SJCRH30 (cell line): ENCODE measurements around the gene TIGD1. TPM values are rescaled to one million over a fixed set of nuclear protein-coding genes. Genes with fewer than 3 reads are reported as not detected.
"Not testable (repeated sequence)": the region's sequence is repeated elsewhere in the genome, so short reads cannot be mapped to it uniquely, and the experiment has no call there.

Source experiments
- DNase-seq, 2 experiments: peaks; one replicate each; pipeline ENCODE4 v3.0.0-alpha.2; 2015 to 2020
- H3K27ac ChIP-seq: fragments of 250-450 bp; sonication (Bioruptor Pico); 2 replicates; pipeline ENCODE4 v1.5.1; 2020; ENCODE audit warnings: mild to moderate bottlenecking, moderate library complexity
- H3K27me3 ChIP-seq: fragments of 250-450 bp; sonication (Bioruptor Pico); 2 replicates; pipeline ENCODE4 v1.5.1; 2020; ENCODE audit warnings: mild to moderate bottlenecking, moderate library complexity
- H3K36me3 ChIP-seq: fragments of 250-450 bp; sonication (Bioruptor Pico); 2 replicates; pipeline ENCODE4 v1.5.1; 2020; ENCODE audit warnings: mild to moderate bottlenecking, moderate library complexity
- H3K4me1 ChIP-seq: fragments of 250-450 bp; sonication (Bioruptor Pico); 2 replicates; pipeline ENCODE4 v1.5.1; 2020; ENCODE audit warnings: mild to moderate bottlenecking, moderate library complexity
- H3K4me3 ChIP-seq: fragments of 250-450 bp; sonication (Bioruptor Pico); 2 replicates; pipeline ENCODE4 v1.5.1; 2020; ENCODE audit warnings: mild to moderate bottlenecking, moderate library complexity
- H3K9me3 ChIP-seq: fragments of 250-450 bp; sonication (Bioruptor Pico); replicated peaks from 2 replicates; pipeline ENCODE4 v1.5.1; 2020; ENCODE audit warnings: mild to moderate bottlenecking, moderate library complexity
- total RNA-seq: library from RNA; depleted of rRNA; stranded (reverse); fragments of >200 nt; shearing (Covaris generic); gene quantifications from 2 replicates; pipeline ENCODE4 v1.2.3, GENCODE V29; 2014

Gene TIGD1
- total RNA-seq, 1 experiment from 2014 or later = 13.5 TPM

- H3K27me3 ChIP-seq = no peaks in the 10 kb centered on the region
- peak overlapping the region; percentile 31 for H3K27ac ChIP-seq
- H3K4me3 ChIP-seq = no peak overlapping the region
- no peaks in the 10 kb centered on the region for H3K9me3 ChIP-seq
- H3K4me1 ChIP-seq = peaks cover 52% of the 10 kb centered on the region
- peaks cover 8% of the 10 kb centered on the region for H3K36me3 ChIP-seq
- DNase-seq = peak; percentile 37 to 74
These were observed 27.5 kb upstream of the TIGD1 start for GRCh38 chr2:232577841-232578240.

GRCh38 chr2:232576995-232577394 is 26.6 kb upstream of the TIGD1 start:
- Histone ChIP-seq H3K4me3 (no peak overlapping the region), H3K27ac (peak overlapping the region; percentile 31), H3K4me1 (peaks cover 54% of the 10 kb centered on the region), H3K27me3 (no peaks in the 10 kb centered on the region), H3K9me3 (no peaks in the 10 kb centered on the region), H3K36me3 (peaks cover 8% of the 10 kb centered on the region)
- DNase-seq = peak in 1 of 2 experiments; percentile 17

- peaks cover 54% of the 10 kb centered on the region for H3K4me1 ChIP-seq
- peaks cover 11% of the 10 kb centered on the region for H3K36me3 ChIP-seq
These were observed 25.0 kb upstream of the TIGD1 start for GRCh38 chr2:232575404-232575746.

GRCh38 chr2:232574674-232575403 is 24.5 kb upstream of the TIGD1 start:
- Histone ChIP-seq H3K27ac (peak overlapping the region; percentile 93), H3K9me3 (no peaks in the 10 kb centered on the region), H3K27me3 (no peaks in the 10 kb centered on the region), H3K36me3 (peaks cover 16% of the 10 kb centered on the region), H3K4me1 (peaks cover 54% of the 10 kb centered on the region), H3K4me3 (no peak overlapping the region)
- peak; percentile 98 to 99 for DNase-seq

More at GRCh38 chr2:232575404-232575746, 25.0 kb upstream of the TIGD1 start:
- H3K27ac ChIP-seq = peak overlapping the region; percentile 93
- H3K4me3 ChIP-seq = no peak overlapping the region
- DNase-seq = peak in 1 of 2 experiments; percentile 24
- H3K27me3 ChIP-seq = no peaks in the 10 kb centered on the region
- H3K9me3 ChIP-seq = no peaks in the 10 kb centered on the region

- Histone ChIP-seq H3K4me3 (no peak overlapping the region), H3K9me3 (no peaks in the 10 kb centered on the region), H3K27ac (peak overlapping the region; percentile 93), H3K36me3 (peaks cover 24% of the 10 kb centered on the region), H3K27me3 (no peaks in the 10 kb centered on the region), H3K4me1 (peaks cover 54% of the 10 kb centered on the region)
- no peak for DNase-seq
These were observed 23.5 kb upstream of the TIGD1 start for GRCh38 chr2:232573771-232574435.

GRCh38 chr2:232573042-232573441 is 22.7 kb upstream of the TIGD1 start:
- H3K4me1 ChIP-seq = peaks cover 52% of the 10 kb centered on the region
- H3K9me3 ChIP-seq = no peaks in the 10 kb centered on the region
- H3K27me3 ChIP-seq = no peaks in the 10 kb centered on the region
- no peak for DNase-seq
- no peak overlapping the region for H3K4me3 ChIP-seq
- H3K27ac ChIP-seq = no peak overlapping the region
- H3K36me3 ChIP-seq = peaks cover 33% of the 10 kb centered on the region

- no peak overlapping the region for H3K27ac ChIP-seq
- H3K36me3 ChIP-seq = peaks cover 49% of the 10 kb centered on the region
- H3K9me3 ChIP-seq = no peaks in the 10 kb centered on the region
- no peak overlapping the region for H3K4me3 ChIP-seq
- H3K27me3 ChIP-seq = no peaks in the 10 kb centered on the region
- DNase-seq = no peak
- H3K4me1 ChIP-seq = peaks cover 33% of the 10 kb centered on the region
These were observed 20.7 kb upstream of the TIGD1 start for GRCh38 chr2:232571026-232571474.

GRCh38 chr2:232570481-232570880 is 20.1 kb upstream of the TIGD1 start:
- H3K9me3 ChIP-seq, DNase-seq, H3K27me3 ChIP-seq, H3K27ac ChIP-seq, H3K4me3 ChIP-seq: not testable (repeated sequence)
- peaks cover 50% of the 10 kb centered on the region for H3K36me3 ChIP-seq
- H3K4me1 ChIP-seq = peaks cover 29% of the 10 kb centered on the region

GRCh38 chr2:232569541-232569940 is 19.2 kb upstream of the TIGD1 start:
- H3K36me3 ChIP-seq = peaks cover 58% of the 10 kb centered on the region

GRCh38 chr2:232568161-232568560 is 17.8 kb upstream of the TIGD1 start:
- Histone ChIP-seq H3K36me3 (peaks cover 69% of the 10 kb centered on the region), H3K4me1 (peaks cover 5% of the 10 kb centered on the region), H3K4me3 (no peak overlapping the region), H3K9me3 (no peaks in the 10 kb centered on the region), H3K27ac (no peak overlapping the region), H3K27me3 (no peaks in the 10 kb centered on the region)
- DNase-seq = no peak

More at GRCh38 chr2:232569541-232569940, 19.2 kb upstream of the TIGD1 start:
- H3K27ac ChIP-seq = no peak overlapping the region
- no peaks in the 10 kb centered on the region for H3K9me3 ChIP-seq
- H3K4me1 ChIP-seq = peaks cover 19% of the 10 kb centered on the region
- no peak for DNase-seq
- no peaks in the 10 kb centered on the region for H3K27me3 ChIP-seq
- H3K4me3 ChIP-seq = no peak overlapping the region

GRCh38 chr2:232567721-232568120 is 17.4 kb upstream of the TIGD1 start:
- Histone ChIP-seq H3K27me3 (no peaks in the 10 kb centered on the region), H3K27ac (no peak overlapping the region), H3K9me3 (no peaks in the 10 kb centered on the region), H3K4me3 (no peak overlapping the region), H3K36me3 (peaks cover 71% of the 10 kb centered on the region), H3K4me1 (peaks cover under 1% of the 10 kb centered on the region)
- no peak for DNase-seq

- no peak overlapping the region for H3K27ac ChIP-seq
- H3K9me3 ChIP-seq = no peaks in the 10 kb centered on the region
- H3K4me3 ChIP-seq = no peak overlapping the region
- H3K36me3 ChIP-seq = peaks cover 73% of the 10 kb centered on the region
- H3K27me3 ChIP-seq = no peaks in the 10 kb centered on the region
- DNase-seq = no peak
- H3K4me1 ChIP-seq = no peaks in the 10 kb centered on the region
These were observed 13.2 kb upstream of the TIGD1 start for GRCh38 chr2:232563580-232563979.

- DNase-seq = no peak
- Histone ChIP-seq H3K27ac (no peak overlapping the region), H3K4me1 (no peaks in the 10 kb centered on the region), H3K9me3 (no peaks in the 10 kb centered on the region), H3K36me3 (peaks cover 71% of the 10 kb centered on the region), H3K27me3 (no peaks in the 10 kb centered on the region), H3K4me3 (no peak overlapping the region)
These were observed 12.3 kb upstream of the TIGD1 start for GRCh38 chr2:232562515-232563151.

GRCh38 chr2:232556426-232556825 is 6.1 kb upstream of the TIGD1 start:
- Histone ChIP-seq H3K36me3 (peaks cover 43% of the 10 kb centered on the region), H3K4me3 (no peak overlapping the region), H3K27ac (no peak overlapping the region), H3K9me3 (no peaks in the 10 kb centered on the region), H3K4me1 (0 out of 2 replicates have a peak, but pooled peaks cover 2% of the 10 kb centered on the region), H3K27me3 (no peaks in the 10 kb centered on the region)
- DNase-seq = no peak

GRCh38 chr2:232551776-232552175 is 1.4 kb upstream of the TIGD1 start:
- H3K4me3 ChIP-seq = peak overlapping the region; percentile 86
- no peak for DNase-seq
- H3K36me3 ChIP-seq = peaks cover 30% of the 10 kb centered on the region
- H3K4me1 ChIP-seq = 0 out of 2 replicates have a peak, but pooled peaks cover 3% of the 10 kb centered on the region
- H3K9me3 ChIP-seq = no peaks in the 10 kb centered on the region
- no peak overlapping the region for H3K27ac ChIP-seq
- no peaks in the 10 kb centered on the region for H3K27me3 ChIP-seq
